Jurkat, Clone E6-1 (cell line): ENCODE results near the gene MTMR12.
A peak's percentile ranks its signal among the peaks of the same experiment; 100 is the strongest.
"Not testable (repeated sequence)": the region's sequence is repeated elsewhere in the genome, so short reads cannot be mapped to it uniquely, and the experiment has no call there.

Experiments used
- DNase-seq: peaks from one replicate; pipeline ENCODE4 v3.0.0-alpha.2; 2011; ENCODE audit warnings: low read depth, low spot score
- H3K4me3 ChIP-seq: 2 replicates; pipeline ENCODE4 v1.5.1; 2011; ENCODE audit warnings: mild to moderate bottlenecking, low read length, control low read depth, moderate library complexity

The MTMR12 gene

GRCh38 chr5:32302835-32303754, 9.6 kb downstream of the MTMR12 start:
- H3K4me3 ChIP-seq = no peak overlapping the region
- DNase-seq = no peak

DNA sequence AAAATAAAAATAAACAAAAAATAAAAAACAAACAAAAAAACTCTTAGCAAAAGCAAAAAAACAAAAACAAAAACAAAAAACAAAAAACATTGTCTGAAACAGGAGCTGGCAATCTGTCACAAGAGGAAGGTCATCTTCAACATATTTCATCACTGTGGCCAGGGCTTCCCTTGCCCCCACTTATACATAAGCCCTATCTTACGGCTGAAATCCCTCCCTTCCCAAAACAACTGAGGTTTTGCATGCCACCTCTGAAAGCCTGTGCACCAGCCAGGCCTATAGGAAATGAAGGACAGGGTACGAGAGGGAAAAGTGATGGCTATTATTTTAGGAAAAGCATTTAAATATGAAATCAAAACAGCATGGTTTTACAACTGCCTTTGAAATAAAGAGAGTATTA, 10.8 kb downstream of the MTMR12 start:
- no peak for DNase-seq

DNA sequence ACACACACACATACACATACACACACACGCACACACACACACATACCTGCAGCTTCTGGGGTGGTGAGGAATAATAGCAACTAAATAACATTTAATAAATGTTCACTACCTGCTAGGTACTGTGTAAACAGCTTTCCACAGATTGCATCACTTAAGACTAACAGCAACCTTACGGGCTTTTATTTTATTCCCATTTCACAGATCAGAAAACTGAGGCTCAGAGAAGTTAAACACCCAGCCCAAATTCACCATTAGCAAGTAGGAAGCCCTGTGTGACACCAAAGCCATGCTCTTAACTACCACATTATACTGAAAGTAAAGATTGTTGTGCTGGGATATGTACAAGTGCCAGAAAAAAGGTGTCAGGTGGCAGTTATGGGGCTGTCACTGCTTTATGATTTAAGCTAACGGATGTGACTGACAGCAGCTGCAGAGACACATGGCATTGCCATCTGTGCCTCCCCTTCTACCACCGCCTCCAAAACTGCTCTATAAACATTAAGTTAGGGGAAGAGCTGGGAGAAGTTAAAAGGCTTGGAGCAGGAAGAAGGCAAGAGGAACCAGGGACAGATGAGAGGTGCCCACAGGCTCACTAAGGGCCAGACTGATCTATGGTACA, 13.6 kb downstream of the MTMR12 start:
- no peak overlapping the region for H3K4me3 ChIP-seq
- DNase-seq = peak; percentile 32

More for the DNA sequence above, 10.8 kb downstream of the MTMR12 start:
- no peak overlapping the region for H3K4me3 ChIP-seq

DNA sequence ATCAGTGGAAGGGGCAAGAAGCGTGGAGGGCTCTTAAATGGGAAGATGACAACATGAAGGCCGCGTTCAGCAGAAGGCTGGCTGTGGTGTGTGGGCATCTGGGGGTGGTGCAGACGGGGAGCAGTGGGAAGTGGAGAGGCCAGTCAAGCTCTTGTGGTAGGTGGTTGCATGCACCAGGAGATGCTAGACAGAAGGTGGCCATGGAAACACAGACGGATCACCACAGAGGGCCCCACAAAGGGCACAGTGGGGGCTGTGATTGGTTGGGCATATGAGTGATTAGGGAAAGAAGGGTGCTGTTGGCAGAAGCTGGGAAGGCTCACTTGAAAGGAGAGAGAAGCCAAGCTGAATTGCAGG, 14.7 kb downstream of the MTMR12 start:
- DNase-seq = no peak
- H3K4me3 ChIP-seq = no peak overlapping the region

GRCh38 chr5:32297181-32298058, 15.3 kb downstream of the MTMR12 start:
- H3K4me3 ChIP-seq = no peak overlapping the region
- no peak for DNase-seq

DNA sequence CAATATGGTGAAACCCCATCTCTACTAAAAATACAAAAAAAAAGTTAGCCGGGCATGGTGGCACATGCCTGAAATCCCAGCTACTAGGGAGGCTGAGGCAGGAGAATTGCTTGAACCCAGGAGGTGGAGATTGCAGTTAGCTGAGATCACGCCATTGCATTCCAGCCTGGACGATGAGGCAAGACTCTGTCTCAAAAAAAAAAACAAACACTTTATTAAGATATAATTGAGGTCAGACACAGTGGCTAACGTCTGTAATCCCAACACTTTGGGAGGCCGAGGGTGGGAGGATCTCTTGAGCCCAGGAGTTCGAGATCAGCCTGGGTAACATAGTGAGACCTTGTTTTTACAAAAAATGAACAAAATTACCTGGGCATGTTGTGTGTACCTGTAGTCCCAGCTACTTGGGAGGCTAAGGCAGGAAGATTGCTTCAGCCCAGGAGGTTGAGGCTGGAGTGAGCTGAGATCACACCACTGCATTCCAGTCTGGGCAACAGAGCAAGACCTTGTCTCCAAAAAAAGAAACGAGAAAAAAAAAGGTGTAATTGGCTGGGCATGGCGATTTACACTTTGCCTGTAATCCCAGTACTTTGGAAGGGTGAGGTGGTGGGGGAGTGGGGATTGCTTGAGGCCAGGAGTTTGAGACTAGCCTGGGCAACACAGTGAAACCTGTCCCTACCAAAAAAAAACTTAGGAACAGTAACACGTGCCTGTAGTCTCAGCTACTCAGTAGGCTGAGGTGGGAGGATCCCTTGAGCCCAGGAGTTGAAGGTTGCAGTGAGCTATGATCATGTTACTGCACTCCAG, 16.6 kb downstream of the MTMR12 start:
- not testable (repeated sequence) for DNase-seq, H3K4me3 ChIP-seq

DNA sequence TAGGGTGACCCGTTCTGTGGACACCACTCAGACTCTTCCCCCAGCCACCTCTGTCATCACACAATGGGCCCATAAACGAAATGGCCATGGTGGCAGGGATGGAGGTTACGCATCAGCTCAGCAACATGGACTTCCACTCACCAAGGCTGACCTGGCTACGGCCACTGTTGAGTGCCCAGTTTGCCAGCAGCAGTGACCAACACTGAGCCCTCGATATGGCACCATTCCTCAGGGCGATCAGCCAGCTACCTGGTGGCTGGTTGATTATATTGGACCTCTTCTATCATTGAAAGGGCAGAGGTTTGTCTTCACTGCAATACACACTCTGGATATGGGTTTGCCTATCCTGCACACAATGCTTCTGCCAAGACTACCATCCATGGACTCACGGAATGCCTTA, 21.1 kb downstream of the MTMR12 start:
- no peak for DNase-seq

GRCh38 chr5:32290922-32291321, 21.8 kb downstream of the MTMR12 start:
- H3K4me3 ChIP-seq = no peak overlapping the region
- DNase-seq = no peak

More for the DNA sequence above, 21.1 kb downstream of the MTMR12 start:
- H3K4me3 ChIP-seq = no peak overlapping the region

DNA sequence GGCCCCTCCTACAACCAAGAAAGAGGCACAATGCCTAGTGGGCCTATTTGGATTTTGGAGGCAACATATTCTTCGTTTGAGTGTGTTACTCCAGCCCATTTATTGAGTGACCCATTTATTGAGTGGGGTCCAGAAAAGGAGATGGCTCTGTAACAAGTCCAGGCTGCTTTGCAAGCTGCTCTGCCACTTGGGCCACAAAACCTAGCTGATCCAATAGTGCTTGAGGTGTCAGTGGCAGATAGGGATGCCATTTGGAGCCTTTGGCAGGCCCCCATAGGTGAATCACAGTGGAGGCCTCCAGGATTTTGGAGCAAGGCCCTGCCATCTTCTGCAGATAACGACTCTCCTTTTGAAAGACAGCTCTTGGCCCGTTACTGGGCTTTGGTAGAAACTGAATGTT, 22.2 kb downstream of the MTMR12 start:
- not testable (repeated sequence) for DNase-seq, H3K4me3 ChIP-seq

DNA sequence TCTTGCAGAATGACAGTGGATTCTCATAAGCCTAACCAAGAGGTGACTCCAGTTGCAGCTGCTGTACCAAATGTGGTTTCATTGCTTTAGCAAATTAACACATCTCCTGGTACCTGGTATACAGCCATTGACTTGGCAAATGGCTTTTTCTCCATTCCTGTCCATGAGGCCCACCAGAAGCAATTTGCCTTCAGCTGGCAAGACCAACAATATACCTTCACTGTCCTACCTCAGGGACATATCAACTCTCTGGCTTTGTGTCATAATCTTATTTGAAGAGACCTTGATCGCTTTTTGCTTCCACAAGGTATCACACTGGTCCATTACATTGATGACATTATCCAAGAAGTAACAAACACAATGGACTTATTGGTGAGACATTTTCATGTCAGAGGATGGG, 22.8 kb downstream of the MTMR12 start:
- not testable (repeated sequence) for DNase-seq, H3K4me3 ChIP-seq

DNA sequence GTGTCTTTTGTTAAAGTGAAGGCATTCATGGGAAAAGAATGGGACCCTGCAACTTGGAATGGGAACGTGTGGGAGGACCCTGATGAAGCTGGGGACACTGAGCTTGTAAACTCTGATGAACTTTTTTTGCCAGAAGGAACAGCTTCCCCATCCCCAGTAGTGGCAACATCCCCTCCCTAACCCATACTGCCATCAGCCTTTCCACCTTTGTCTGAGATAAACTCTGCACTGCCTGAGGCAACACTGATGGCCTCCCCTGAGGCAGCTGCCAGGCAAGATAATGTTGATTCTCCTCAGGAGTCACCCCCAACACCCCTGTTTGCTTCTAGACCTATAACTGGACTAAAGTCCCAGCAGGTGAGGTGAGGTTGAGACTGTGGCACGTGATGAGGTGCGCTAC, 24.6 kb downstream of the MTMR12 start:
- H3K4me3 ChIP-seq = not testable (repeated sequence)

GRCh38 chr5:32287525-32287924, 25.2 kb downstream of the MTMR12 start:
- H3K4me3 ChIP-seq, DNase-seq: not testable (repeated sequence)

More for the DNA sequence above, 24.6 kb downstream of the MTMR12 start:
- DNase-seq = not testable (repeated sequence)

GRCh38 chr5:32285510-32286138, 27.1 kb downstream of the MTMR12 start:
- H3K4me3 ChIP-seq = no peak overlapping the region
- DNase-seq = no peak

DNA sequence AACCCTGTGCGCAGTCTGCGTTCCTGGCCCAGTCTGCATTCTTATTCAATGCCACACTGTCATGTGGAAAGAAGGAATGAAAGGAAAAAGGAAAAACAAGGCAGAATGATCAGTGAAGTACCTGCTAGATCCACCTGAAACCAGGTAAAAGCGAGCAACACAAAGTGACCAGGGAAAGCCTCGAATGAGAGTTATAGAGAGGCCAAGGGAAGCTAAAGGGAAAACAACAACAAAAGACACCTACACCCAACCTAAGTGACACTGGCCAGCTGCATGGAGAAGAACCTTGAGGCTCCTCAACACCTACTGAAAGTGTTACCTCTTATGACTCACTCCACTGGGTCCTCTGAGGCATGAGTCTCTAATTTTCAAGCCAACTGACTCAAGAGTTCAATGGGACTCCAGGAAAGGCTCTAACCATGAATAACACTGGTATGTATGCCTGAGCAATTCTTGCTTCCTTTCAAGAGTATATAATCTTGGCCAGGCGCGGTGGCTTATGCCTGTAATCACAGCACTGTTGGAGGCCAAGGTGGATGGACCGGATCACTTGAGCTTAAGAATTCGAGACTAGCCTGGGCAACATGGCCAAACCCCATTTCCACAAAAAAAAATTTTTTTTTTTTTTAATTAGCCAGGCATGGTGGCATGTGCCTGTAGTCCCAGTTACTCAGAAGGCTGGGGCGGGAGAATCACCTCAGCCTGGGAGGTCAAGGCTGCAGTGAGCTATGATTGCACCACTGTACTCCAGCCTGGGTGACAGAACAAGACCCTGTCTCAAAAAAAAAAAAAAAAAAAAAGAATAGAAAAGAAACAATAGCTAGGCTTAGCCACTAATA, 29.0 kb downstream of the MTMR12 start:
- DNase-seq = no peak
- H3K4me3 ChIP-seq = no peak overlapping the region

DNA sequence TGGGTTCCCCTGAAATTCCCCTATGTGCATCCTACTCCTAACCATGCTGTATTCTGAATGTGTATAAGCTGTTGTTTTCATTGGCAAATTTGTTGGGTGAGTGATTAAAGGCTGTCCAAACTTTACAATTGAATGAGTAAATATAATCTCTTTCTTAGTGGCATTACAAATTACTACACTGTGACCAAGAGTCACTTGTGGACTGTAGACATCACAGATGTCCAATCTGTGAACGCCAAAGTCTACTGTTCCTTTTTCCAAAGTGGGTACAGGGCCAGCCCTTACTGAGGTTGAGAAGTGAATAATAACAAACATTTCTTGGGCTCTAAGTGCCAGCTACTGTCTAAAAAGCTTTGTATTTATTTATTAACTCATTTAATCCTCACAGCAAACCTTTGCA, 29.7 kb downstream of the MTMR12 start:
- no peak for DNase-seq
- H3K4me3 ChIP-seq = no peak overlapping the region

DNA sequence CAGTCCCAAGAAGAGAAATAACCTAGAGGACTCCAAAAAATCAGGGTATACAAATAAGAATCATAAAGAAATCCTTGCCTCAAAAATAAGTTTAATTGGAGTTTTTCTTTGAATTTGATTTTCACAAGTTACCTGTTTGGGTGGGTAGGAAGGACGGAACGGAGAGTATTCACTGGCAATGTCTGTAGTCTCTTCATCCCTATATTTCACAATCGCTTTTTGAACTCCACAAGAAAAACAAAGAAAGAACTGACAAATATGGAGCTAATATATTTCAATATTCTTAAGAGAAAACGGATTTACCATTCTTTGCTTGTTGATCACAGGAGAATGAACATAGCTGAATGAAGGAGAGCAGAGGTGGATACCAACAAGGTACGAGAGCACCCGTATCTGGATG, 30.1 kb downstream of the MTMR12 start:
- DNase-seq = no peak
- no peak overlapping the region for H3K4me3 ChIP-seq

- DNase-seq, H3K4me3 ChIP-seq: not testable (repeated sequence)
Observed at GRCh38 chr5:32281378-32282133, 31.2 kb downstream of the MTMR12 start.
